GM19025 (cell line): ENCODE results near the gene CATSPERZ.
"Not testable (repeated sequence)": the region's sequence is repeated elsewhere in the genome, so short reads cannot be mapped to it uniquely, and the experiment has no call there.

Source experiments
- ATAC-seq: cut with Tn5 transposase; IDR thresholded peaks from one replicate; pipeline ENCODE4 v1.9.1; 2021; ENCODE audit warnings: mild to moderate bottlenecking, low read depth, moderate library complexity; ENCODE audit not compliant: unreplicated experiment

The CATSPERZ gene

GRCh38 chr11:64297699-64298358 lies 2.3 kb upstream of the CATSPERZ start:
- ATAC-seq: no peak

GRCh38 chr11:64298966-64299846 lies 952 bp upstream of the CATSPERZ start:
- ATAC-seq: no peak

GRCh38 chr11:64303109-64304031 lies 3.2 kb downstream of the CATSPERZ start:
- ATAC-seq: no peak

- no peak for ATAC-seq
These were observed 3.8 kb downstream of the CATSPERZ start for GRCh38 chr11:64304032-64304315.

- peak; percentile 5 for ATAC-seq
These were observed 4.3 kb downstream of the CATSPERZ start for GRCh38 chr11:64304316-64305072.

GRCh38 chr11:64305075-64305690 lies 5.0 kb downstream of the CATSPERZ start, which contains the start of gene ESRRA:
ESRRA (plus strand) TSS chr11:64305524; CDS start chr11:64307180, 1,656 bp downstream.
- ATAC-seq: peak; percentile 62

- ATAC-seq: no peak
These were observed 5.8 kb downstream of the CATSPERZ start for GRCh38 chr11:64305691-64306562.

- no peak for ATAC-seq
These were observed 6.4 kb downstream of the CATSPERZ start for GRCh38 chr11:64306563-64306875.

GRCh38 chr11:64306876-64307622 lies 6.9 kb downstream of the CATSPERZ start:
- no peak for ATAC-seq

- not testable (repeated sequence) for ATAC-seq
These were observed 7.6 kb downstream of the CATSPERZ start for GRCh38 chr11:64307795-64308194.

- ATAC-seq: no peak
These were observed 12.8 kb downstream of the CATSPERZ start for GRCh38 chr11:64312947-64313346.

GRCh38 chr11:64313491-64314145 lies 13.5 kb downstream of the CATSPERZ start:
- ATAC-seq: no peak

GRCh38 chr11:64314146-64314804 lies 14.1 kb downstream of the CATSPERZ start:
- no peak for ATAC-seq

- ATAC-seq: no peak
These were observed 14.8 kb downstream of the CATSPERZ start for GRCh38 chr11:64314805-64315561.

- ATAC-seq: not testable (repeated sequence)
These were observed 15.7 kb downstream of the CATSPERZ start for GRCh38 chr11:64315667-64316526.
